ENCODE measurements around the gene STAP2. TPM values are rescaled to one million over a fixed set of nuclear protein-coding genes. Genes with fewer than 3 reads are reported as not detected.

Gene STAP2
- total and polyA plus RNA-seq, 8 donors = 17.4 to 65.5 (median 26.9) TPM

DNA sequence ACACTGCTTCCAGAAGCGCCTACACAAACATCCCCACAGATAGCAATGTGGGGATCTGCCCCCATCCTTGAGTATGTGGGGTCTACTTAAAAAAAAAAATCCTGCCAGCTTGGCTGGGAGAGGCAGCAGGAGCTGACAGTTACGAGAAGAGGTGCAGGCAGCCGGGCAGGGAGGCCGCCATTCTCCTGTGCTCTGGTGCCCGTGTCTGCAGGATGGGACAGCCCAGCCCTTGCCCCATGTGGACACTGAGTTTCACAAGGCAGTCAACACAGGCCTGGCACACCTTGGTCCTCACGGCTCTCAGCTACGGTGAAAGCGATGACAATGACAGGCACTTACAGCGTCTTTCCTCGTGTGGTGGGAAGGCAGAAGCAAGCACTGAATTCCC lies 28.7 kb upstream of the STAP2 start:
- intact Hi-C loops (cut with DNase I) = no loop called here
- Histone ChIP-seq H3K36me3 (peaks cover 4 to 21% (median 11%) of the 10 kb centered on the region in 3 donors), H3K27ac (no peak overlapping the region), H3K9me3 (no peaks in the 10 kb centered on the region), H3K4me3 (no peak overlapping the region), H3K27me3 (no peaks in the 10 kb centered on the region), H3K4me1 (peaks cover 7 to 27% (median 14%) of the 10 kb centered on the region in 3 donors)
- ATAC-seq (no peak), DNase-seq (peak in 2 of 6 donors; percentile 13 to 20), FAIRE-seq (no peak)
- TF ChIP-seq CTCF (IDR thresholded peaks at IDR 0.05) = no peak
- 89 to 92% methylated on average over 10 of the region's 10 CpGs for WGBS, 2 donors

GRCh38 chr19:4366666-4367335 lies 28.2 kb upstream of the STAP2 start:
- Histone ChIP-seq H3K27me3 (no peaks in the 10 kb centered on the region), H3K36me3 (peaks cover 7 to 27% (median 17%) of the 10 kb centered on the region in 3 donors), H3K4me1 (peaks cover 7 to 27% (median 13%) of the 10 kb centered on the region in 3 donors), H3K9me3 (no peaks in the 10 kb centered on the region), H3K27ac (no peak overlapping the region), H3K4me3 (no peak overlapping the region)
- no peak for FAIRE-seq
- intact Hi-C loops (cut with DNase I) = no loop called here
- TF ChIP-seq CTCF (IDR thresholded peaks at IDR 0.05) = no peak
- DNase-seq = no peak
- 85 to 90% methylated on average over 15 to 16 of the region's 16 CpGs for WGBS, 2 donors
- ATAC-seq = no peak

DNA sequence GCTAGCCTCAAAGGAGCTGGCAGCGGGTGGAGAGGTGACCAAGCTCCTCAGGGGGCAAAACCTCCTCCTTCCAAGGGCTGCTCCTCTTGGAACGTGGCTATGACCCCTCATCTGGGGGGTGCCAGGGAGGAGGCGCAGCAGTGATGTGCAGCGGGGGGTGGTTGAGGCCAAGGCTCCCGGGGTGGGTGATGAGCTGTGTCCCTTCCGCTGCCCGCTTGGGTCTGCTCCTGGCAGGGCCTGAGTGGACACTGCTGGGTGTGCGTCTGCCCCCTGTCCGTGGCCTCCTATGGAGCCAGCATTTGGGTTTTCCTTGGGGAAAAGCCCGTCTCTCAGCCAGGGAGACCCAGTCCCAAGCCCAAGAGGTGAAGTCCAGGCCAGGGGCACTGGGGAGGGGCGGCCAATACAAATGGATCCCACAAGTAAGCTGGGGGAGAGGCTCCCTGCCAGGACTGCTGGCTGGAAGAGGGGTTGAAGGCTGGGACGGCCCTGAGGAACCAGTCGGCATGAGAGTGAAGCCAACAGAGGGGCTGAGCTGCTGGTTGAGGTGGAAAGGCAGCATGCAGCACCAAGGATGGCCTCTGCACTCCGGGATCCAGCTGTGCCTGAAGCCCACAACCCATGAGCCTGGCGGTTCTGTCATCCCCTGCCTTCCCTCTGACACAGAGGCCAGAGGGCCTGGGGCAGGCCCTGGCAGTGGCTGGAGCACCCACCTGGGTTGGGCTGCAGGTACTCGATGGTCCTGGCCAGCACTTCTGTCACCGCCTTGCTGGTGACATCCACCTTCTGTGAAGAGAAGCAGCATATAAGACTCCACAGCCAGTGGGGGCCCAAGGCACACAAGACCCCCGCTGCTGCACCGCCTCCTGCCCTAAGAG lies 27.4 kb upstream of the STAP2 start:
- 93 to 96% methylated on average over 19 of the region's 19 CpGs for WGBS, 2 donors
- intact Hi-C loops (cut with DNase I) = no loop called here
- Histone ChIP-seq H3K4me3 (no peak overlapping the region), H3K36me3 (peaks cover 7 to 34% (median 24%) of the 10 kb centered on the region in 3 donors), H3K27ac (no peak overlapping the region), H3K9me3 (no peaks in the 10 kb centered on the region), H3K27me3 (no peaks in the 10 kb centered on the region), H3K4me1 (peaks cover 4 to 21% (median 5%) of the 10 kb centered on the region in 3 donors)
- DNase-seq = peak in 2 of 6 donors; percentile 4 to 24
- no peak for FAIRE-seq
- TF ChIP-seq CTCF (IDR thresholded peaks at IDR 0.05) = no peak
- no peak for ATAC-seq

GRCh38 chr19:4365341-4365740 lies 26.7 kb upstream of the STAP2 start:
- 89 to 91% methylated on average over 16 of the region's 16 CpGs for WGBS, 2 donors

More at GRCh38 chr19:4365341-4365740, 26.7 kb upstream of the STAP2 start:
- DNase-seq (peak in 1 of 6 donors; percentile 42), FAIRE-seq (no peak), ATAC-seq (no peak)
- H3K9me3 ChIP-seq = no peaks in the 10 kb centered on the region
- peaks cover 0 to 15% (median under 1%) of the 10 kb centered on the region in 3 donors for H3K4me1 ChIP-seq
- no peak overlapping the region for H3K27ac ChIP-seq
- TF ChIP-seq CTCF (IDR thresholded peaks at IDR 0.05) = no peak
- H3K27me3 ChIP-seq = no peaks in the 10 kb centered on the region
- intact Hi-C loops (cut with DNase I) = no loop called here
- H3K4me3 ChIP-seq = no peak overlapping the region
- H3K36me3 ChIP-seq = peaks cover 7 to 41% (median 25%) of the 10 kb centered on the region in 3 donors
